ENCODE measurements around the gene ZDHHC23.

DNA sequence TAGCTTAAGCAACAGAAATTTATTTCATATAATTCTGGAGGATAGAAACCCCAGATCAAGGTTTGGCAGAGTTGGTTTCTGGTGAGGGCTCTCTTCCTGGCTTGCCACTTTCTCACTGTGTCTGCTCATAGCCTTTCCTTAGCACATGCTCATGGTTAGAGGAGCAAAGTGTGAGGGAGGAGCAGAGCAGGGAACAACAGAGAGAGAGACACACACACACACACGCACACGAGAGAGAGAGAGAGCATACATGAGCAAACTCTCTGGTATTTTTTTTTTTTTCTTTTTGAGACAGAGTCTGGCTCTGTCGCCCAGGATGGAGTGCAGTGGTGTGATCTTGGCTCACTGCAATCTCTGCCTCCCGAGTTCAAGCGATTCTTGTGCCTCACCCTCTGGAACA lies 36.8 kb upstream of the ZDHHC23 start:
- TF ChIP-seq, protein P1, sequence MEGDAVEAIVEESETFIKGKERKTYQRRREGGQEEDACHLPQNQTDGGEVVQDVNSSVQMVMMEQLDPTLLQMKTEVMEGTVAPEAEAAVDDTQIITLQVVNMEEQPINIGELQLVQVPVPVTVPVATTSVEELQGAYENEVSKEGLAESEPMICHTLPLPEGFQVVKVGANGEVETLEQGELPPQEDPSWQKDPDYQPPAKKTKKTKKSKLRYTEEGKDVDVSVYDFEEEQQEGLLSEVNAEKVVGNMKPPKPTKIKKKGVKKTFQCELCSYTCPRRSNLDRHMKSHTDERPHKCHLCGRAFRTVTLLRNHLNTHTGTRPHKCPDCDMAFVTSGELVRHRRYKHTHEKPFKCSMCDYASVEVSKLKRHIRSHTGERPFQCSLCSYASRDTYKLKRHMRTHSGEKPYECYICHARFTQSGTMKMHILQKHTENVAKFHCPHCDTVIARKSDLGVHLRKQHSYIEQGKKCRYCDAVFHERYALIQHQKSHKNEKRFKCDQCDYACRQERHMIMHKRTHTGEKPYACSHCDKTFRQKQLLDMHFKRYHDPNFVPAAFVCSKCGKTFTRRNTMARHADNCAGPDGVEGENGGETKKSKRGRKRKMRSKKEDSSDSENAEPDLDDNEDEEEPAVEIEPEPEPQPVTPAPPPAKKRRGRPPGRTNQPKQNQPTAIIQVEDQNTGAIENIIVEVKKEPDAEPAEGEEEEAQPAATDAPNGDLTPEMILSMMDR (IDR thresholded peaks at IDR 0.05): no peak
- TF ChIP-seq EZH2phosphoT487 (IDR thresholded peaks at IDR 0.05) (no peak), EZH2 (IDR thresholded peaks at IDR 0.05) (no peak)

Measured in neural progenitor cell (in vitro differentiated cells).